Liver (tissue), 9 donors: ENCODE measurements around the gene UTS2R. TPM values are rescaled to one million over a fixed set of nuclear protein-coding genes. Genes with fewer than 3 reads are reported as not detected.

Experiments
- DNase-seq: peaks from one replicate; pipeline ENCODE4 v3.0.0-alpha.2; 2017; ENCODE audit warnings: low spot score
- H3K27ac ChIP-seq, 2 donors: one replicate each; pipeline ENCODE4 v1.7.0; 2013; ENCODE audit warnings: inconsistent platforms in 2 of 2, low read length in 2 of 2, control low read depth in 1 of 2, low read depth in 1 of 2, mild to moderate bottlenecking in 1 of 2
- H3K27me3 ChIP-seq, 4 donors: one replicate each; pipeline versions ENCODE4 v1.6.1 to v1.7.0; 2013; ENCODE audit warnings: low read length in 3 of 4, inconsistent platforms in 1 of 4, mild to moderate bottlenecking in 1 of 4, moderate library complexity in 1 of 4; ENCODE audit not compliant: control insufficient read depth in 4 of 4, insufficient read depth in 4 of 4
- H3K36me3 ChIP-seq, 4 donors: one replicate each; pipeline versions ENCODE4 v1.6.1 to v1.7.0; 2013; ENCODE audit warnings: low read length in 3 of 4, mild to moderate bottlenecking in 3 of 4, low read depth in 1 of 4, moderate library complexity in 1 of 4; ENCODE audit not compliant: control insufficient read depth in 4 of 4, insufficient read depth in 3 of 4
- H3K4me1 ChIP-seq, 4 donors: one replicate each; pipeline versions ENCODE4 v1.6.1 to v1.7.0; 2013; ENCODE audit warnings: low read length in 3 of 4, mild to moderate bottlenecking in 3 of 4, moderate library complexity in 1 of 4; ENCODE audit not compliant: control insufficient read depth in 4 of 4, insufficient read depth in 4 of 4
- H3K4me3 ChIP-seq, 3 donors: one replicate each; pipeline versions ENCODE4 v1.6.1 to v1.7.0; 2013; ENCODE audit warnings: low read length in 3 of 3, control low read depth in 1 of 3, low read depth in 1 of 3, mild to moderate bottlenecking in 1 of 3
- H3K9ac ChIP-seq, 2 donors: one replicate each; pipeline ENCODE4 v1.7.0; 2013; ENCODE audit warnings: low read length in 2 of 2, mild to moderate bottlenecking in 2 of 2, moderate library complexity in 2 of 2, control low read depth in 1 of 2, low read depth in 1 of 2
- H3K9me3 ChIP-seq, 4 donors: one replicate each; pipeline versions ENCODE4 v1.6.1 to v1.7.0; 2013; ENCODE audit warnings: low read length in 3 of 4; ENCODE audit not compliant: control insufficient read depth in 4 of 4
- EGR1 ChIP-seq, 2 donors: IDR thresholded peaks; 2 replicates each; pipeline ENCODE4 v1.6.1; 2016 to 2018; ENCODE audit warnings: antibody characterized with exemption in 2 of 2, low read depth in 2 of 2
- FOXA1 ChIP-seq: IDR thresholded peaks from 2 replicates; pipeline ENCODE4 v1.6.1; 2016; ENCODE audit warnings: antibody characterized with exemption
- FOXA2 ChIP-seq: IDR thresholded peaks from 2 replicates; pipeline ENCODE4 v1.6.1; 2016; ENCODE audit warnings: antibody characterized with exemption
- GABPA ChIP-seq, 2 donors: IDR thresholded peaks in 1 of 2; conservative IDR thresholded peaks in 1 of 2; 2 replicates each; pipeline ENCODE4 v1.6.1; 2016; ENCODE audit warnings: antibody characterized with exemption in 2 of 2, mild to moderate bottlenecking in 1 of 2, moderate library complexity in 1 of 2
- HNF4A ChIP-seq, 2 donors: conservative IDR thresholded peaks; 2 replicates each; pipeline ENCODE4 v1.6.1; 2016; ENCODE audit warnings: antibody characterized with exemption in 2 of 2, mild to moderate bottlenecking in 2 of 2
- HNF4G ChIP-seq: IDR thresholded peaks from 2 replicates; pipeline ENCODE4 v1.6.1; 2016; ENCODE audit warnings: antibody characterized with exemption
- JUND ChIP-seq, 2 donors: IDR thresholded peaks; 2 replicates each; pipeline ENCODE4 v1.6.1; 2016; ENCODE audit warnings: antibody characterized with exemption in 2 of 2
- NR2F2 ChIP-seq: IDR thresholded peaks from 2 replicates; pipeline ENCODE4 v1.6.1; 2016; ENCODE audit warnings: antibody characterized with exemption
- RAD21 ChIP-seq, 2 donors: IDR thresholded peaks; 2 replicates each; pipeline ENCODE4 v1.6.1; 2016; ENCODE audit warnings: antibody characterized with exemption in 2 of 2, mild to moderate bottlenecking in 2 of 2
- RXRA ChIP-seq, 2 donors: IDR thresholded peaks; 2 replicates each; pipeline ENCODE4 v1.6.1; 2017 to 2018; ENCODE audit warnings: antibody characterized with exemption in 2 of 2, mild to moderate bottlenecking in 1 of 2
- SP1 ChIP-seq: IDR thresholded peaks from 2 replicates; pipeline ENCODE4 v1.6.1; 2018; ENCODE audit warnings: antibody characterized with exemption, mild to moderate bottlenecking
- TAF1 ChIP-seq: conservative IDR thresholded peaks from 2 replicates; pipeline ENCODE4 v1.6.1; 2016; ENCODE audit warnings: antibody characterized with exemption, mild to moderate bottlenecking
- YY1 ChIP-seq: IDR thresholded peaks from 2 replicates; pipeline ENCODE4 v1.6.1; 2016; ENCODE audit warnings: antibody characterized with exemption, mild to moderate bottlenecking
- WGBS: extraction: QIAGEN DNeasy Blood & Tissue Kit; methylation state at CpG from one replicate; pipeline ENCODE4 v1.1.7; 2013; 5-methylcytosine and 5-hydroxymethylcytosine counted together
- polyA plus RNA-seq, 2 donors: library from polyadenylated mRNA; stranded (reverse) in 1 of 2; unstranded in 1 of 2; fragments of 200-250 nt in 1 of 2; fragments of >200 nt in 1 of 2; fragmentation: Nextera tagmentation in 1 of 2; extraction: Ambion mirVana in 1 of 2; gene quantifications; one replicate each; pipeline versions ENCODE4 v1.2.1 to v1.2.3, GENCODE V29; 2013 to 2015
- total RNA-seq, 2 donors: library from RNA; depleted of rRNA; stranded (reverse); fragments of >200 nt; gene quantifications; one replicate each; pipeline ENCODE4 v1.2.3, GENCODE V29; 2014
- TF ChIP-seq, protein P1 (sequence below): fragments of 150-350 bp; IDR thresholded peaks from 2 replicates; pipeline ENCODE4 v1.5.1; 2017; ENCODE audit warnings: improper control_type of control experiment, low read depth, low read length; ENCODE audit not compliant: missing input control
- TF ChIP-seq, protein P2 (sequence below): IDR thresholded peaks from 2 replicates; pipeline ENCODE4 v1.6.1; 2016; ENCODE audit warnings: antibody characterized with exemption, mild to moderate bottlenecking
- TF ChIP-seq, protein P3 (sequence below): IDR thresholded peaks from 2 replicates; pipeline ENCODE4 v1.6.1; 2016; ENCODE audit warnings: antibody characterized with exemption
- TF ChIP-seq, protein P4 (sequence below): IDR thresholded peaks from 2 replicates; pipeline ENCODE4 v1.6.1; 2016; ENCODE audit warnings: antibody characterized with exemption
- TF ChIP-seq, protein P5 (sequence below): IDR thresholded peaks from 2 replicates; pipeline ENCODE4 v1.6.1; 2016; ENCODE audit warnings: antibody characterized with exemption
- donor health status: healthy.
- donor health status: healthy.
- donor health status: healthy.
- donor health status: healthy.
- donor health status: healthy.

Gene UTS2R
- total and polyA plus RNA-seq, 4 donors: not detected

DNA sequence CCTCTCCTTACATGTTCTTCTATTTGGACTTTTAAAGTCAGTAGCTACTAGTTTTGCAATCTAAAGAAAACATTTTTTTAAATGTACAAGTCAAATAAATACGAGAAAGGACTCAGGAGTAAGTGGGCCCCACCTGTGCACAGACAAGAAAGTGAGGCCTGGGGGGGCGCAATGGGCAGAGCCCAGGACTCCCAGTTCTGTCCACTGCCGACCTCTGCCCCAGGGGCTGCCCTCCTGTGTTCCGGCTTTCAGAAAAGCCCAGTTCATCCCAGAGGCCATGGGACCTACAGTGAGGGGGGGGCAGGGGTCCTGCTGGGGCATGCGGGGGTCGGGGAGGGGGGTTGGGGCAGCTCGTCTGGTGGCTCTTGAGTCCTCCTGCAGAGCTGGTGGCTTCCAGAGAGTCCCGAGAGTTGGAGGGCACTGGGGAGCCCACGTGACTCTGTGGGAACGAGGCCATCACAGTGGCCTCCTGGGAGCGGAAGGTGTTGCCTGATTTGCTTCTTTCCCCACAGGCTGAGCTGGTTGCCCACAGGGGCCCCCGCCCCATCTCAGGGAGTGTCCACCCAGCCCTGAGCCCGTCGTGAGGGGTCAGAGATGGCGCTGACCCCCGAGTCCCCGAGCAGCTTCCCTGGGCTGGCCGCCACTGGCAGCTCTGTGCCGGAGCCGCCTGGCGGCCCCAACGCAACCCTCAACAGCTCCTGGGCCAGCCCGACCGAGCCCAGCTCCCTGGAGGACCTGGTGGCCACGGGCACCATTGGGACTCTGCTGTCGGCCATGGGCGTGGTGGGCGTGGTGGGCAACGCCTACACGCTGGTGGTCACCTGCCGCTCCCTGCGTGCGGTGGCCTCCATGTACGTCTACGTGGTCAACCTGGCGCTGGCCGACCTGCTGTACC lies 2.4 kb downstream of the UTS2R start:
- DNase-seq: no peak
- Histone ChIP-seq H3K36me3 (no peaks in the 10 kb centered on the region), H3K4me3 (no peak overlapping the region), H3K27ac (no peak overlapping the region), H3K9ac (no peak overlapping the region), H3K9me3 (no peaks in the 10 kb centered on the region), H3K27me3 (peaks cover 0 to 17% (median 6%) of the 10 kb centered on the region in 4 donors), H3K4me1 (peaks cover 5 to 27% (median 15%) of the 10 kb centered on the region in 4 donors)
- TF ChIP-seq, protein P1, sequence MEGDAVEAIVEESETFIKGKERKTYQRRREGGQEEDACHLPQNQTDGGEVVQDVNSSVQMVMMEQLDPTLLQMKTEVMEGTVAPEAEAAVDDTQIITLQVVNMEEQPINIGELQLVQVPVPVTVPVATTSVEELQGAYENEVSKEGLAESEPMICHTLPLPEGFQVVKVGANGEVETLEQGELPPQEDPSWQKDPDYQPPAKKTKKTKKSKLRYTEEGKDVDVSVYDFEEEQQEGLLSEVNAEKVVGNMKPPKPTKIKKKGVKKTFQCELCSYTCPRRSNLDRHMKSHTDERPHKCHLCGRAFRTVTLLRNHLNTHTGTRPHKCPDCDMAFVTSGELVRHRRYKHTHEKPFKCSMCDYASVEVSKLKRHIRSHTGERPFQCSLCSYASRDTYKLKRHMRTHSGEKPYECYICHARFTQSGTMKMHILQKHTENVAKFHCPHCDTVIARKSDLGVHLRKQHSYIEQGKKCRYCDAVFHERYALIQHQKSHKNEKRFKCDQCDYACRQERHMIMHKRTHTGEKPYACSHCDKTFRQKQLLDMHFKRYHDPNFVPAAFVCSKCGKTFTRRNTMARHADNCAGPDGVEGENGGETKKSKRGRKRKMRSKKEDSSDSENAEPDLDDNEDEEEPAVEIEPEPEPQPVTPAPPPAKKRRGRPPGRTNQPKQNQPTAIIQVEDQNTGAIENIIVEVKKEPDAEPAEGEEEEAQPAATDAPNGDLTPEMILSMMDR: no peak
- TF ChIP-seq GABPA (IDR thresholded peaks at IDR 0.05 in 1 of 2, conservative IDR thresholded peaks at IDR 0.05 in 1 of 2) (no peak), TAF1 (no peak), EGR1 (IDR thresholded peaks at IDR 0.05; ENCODE audit: low read depth in 2 of 2) (no peak), RAD21 (IDR thresholded peaks at IDR 0.05) (no peak), JUND (IDR thresholded peaks at IDR 0.05) (no peak), NR2F2 (no peak), HNF4G (no peak), YY1 (no peak), FOXA1 (no peak), RXRA (IDR thresholded peaks at IDR 0.05) (no peak), SP1 (no peak), FOXA2 (no peak), HNF4A (conservative IDR thresholded peaks at IDR 0.05) (no peak)
- TF ChIP-seq, protein P2, sequence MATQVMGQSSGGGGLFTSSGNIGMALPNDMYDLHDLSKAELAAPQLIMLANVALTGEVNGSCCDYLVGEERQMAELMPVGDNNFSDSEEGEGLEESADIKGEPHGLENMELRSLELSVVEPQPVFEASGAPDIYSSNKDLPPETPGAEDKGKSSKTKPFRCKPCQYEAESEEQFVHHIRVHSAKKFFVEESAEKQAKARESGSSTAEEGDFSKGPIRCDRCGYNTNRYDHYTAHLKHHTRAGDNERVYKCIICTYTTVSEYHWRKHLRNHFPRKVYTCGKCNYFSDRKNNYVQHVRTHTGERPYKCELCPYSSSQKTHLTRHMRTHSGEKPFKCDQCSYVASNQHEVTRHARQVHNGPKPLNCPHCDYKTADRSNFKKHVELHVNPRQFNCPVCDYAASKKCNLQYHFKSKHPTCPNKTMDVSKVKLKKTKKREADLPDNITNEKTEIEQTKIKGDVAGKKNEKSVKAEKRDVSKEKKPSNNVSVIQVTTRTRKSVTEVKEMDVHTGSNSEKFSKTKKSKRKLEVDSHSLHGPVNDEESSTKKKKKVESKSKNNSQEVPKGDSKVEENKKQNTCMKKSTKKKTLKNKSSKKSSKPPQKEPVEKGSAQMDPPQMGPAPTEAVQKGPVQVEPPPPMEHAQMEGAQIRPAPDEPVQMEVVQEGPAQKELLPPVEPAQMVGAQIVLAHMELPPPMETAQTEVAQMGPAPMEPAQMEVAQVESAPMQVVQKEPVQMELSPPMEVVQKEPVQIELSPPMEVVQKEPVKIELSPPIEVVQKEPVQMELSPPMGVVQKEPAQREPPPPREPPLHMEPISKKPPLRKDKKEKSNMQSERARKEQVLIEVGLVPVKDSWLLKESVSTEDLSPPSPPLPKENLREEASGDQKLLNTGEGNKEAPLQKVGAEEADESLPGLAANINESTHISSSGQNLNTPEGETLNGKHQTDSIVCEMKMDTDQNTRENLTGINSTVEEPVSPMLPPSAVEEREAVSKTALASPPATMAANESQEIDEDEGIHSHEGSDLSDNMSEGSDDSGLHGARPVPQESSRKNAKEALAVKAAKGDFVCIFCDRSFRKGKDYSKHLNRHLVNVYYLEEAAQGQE: no peak
- TF ChIP-seq, protein P3, sequence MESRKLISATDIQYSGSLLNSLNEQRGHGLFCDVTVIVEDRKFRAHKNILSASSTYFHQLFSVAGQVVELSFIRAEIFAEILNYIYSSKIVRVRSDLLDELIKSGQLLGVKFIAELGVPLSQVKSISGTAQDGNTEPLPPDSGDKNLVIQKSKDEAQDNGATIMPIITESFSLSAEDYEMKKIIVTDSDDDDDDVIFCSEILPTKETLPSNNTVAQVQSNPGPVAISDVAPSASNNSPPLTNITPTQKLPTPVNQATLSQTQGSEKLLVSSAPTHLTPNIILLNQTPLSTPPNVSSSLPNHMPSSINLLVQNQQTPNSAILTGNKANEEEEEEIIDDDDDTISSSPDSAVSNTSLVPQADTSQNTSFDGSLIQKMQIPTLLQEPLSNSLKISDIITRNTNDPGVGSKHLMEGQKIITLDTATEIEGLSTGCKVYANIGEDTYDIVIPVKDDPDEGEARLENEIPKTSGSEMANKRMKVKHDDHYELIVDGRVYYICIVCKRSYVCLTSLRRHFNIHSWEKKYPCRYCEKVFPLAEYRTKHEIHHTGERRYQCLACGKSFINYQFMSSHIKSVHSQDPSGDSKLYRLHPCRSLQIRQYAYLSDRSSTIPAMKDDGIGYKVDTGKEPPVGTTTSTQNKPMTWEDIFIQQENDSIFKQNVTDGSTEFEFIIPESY: no peak
- TF ChIP-seq, protein P4, sequence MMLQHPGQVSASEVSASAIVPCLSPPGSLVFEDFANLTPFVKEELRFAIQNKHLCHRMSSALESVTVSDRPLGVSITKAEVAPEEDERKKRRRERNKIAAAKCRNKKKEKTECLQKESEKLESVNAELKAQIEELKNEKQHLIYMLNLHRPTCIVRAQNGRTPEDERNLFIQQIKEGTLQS: no peak
- TF ChIP-seq, protein P5, sequence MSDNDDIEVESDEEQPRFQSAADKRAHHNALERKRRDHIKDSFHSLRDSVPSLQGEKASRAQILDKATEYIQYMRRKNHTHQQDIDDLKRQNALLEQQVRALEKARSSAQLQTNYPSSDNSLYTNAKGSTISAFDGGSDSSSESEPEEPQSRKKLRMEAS: no peak
- WGBS: 89% methylated on average over 37 of the region's 37 CpGs
